HG02852 (cell line): ENCODE data around the gene GPC3.
"Not testable (repeated sequence)": the region's sequence is repeated elsewhere in the genome, so short reads cannot be mapped to it uniquely, and the experiment has no call there.

Source experiments
- ATAC-seq: cut with Tn5 transposase; IDR thresholded peaks from one replicate; pipeline ENCODE4 v1.9.1; 2021; ENCODE audit warnings: mild to moderate bottlenecking, moderate library complexity; ENCODE audit not compliant: unreplicated experiment

The GPC3 gene

DNA sequence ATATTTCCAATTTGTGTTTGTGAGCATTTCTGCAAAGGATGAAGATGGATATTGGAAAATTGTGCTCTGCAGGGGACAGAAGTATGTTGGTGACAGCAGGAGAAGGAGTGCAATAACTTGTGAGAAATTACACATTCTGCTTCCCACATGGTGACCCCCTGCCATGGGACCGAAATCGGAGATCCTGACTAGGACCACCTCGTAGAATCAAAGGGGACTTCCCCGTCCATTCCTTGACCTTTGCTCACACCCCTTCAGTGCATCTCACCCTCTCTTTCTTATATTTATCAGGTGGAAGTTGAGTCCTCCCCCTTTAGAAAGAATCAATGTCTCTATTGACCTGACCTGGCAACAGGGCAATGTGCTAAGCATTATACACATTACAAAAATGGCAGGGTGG is 451.2 kb downstream of the GPC3 start:
- ATAC-seq, result no peak

GRCh38 chrX:133533249-133533648 is 452.1 kb downstream of the GPC3 start:
- ATAC-seq, result no peak

- no peak for ATAC-seq
Observed at GRCh38 chrX:133530960-133531359, 454.4 kb downstream of the GPC3 start.

DNA sequence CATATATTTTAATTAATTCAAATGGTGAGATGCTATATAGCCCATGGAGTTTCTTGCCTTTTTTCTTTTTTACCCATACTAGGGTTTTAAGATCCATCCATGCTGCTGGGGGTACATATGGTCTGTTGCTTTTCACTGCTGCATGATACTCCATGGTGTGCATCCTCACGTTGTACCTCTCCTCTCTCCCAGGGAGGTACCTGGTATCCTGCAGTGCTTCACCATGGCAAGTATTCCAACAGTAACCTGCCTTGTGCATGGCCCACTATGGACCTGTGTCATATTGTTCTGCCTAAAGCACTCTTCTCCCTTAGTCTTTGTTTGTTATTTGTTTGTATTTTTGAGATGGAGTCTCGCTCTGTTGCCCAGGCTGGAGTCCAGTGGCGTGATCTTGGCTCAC is 455.8 kb downstream of the GPC3 start:
- ATAC-seq, result no peak

GRCh38 chrX:133527825-133528224 is 457.6 kb downstream of the GPC3 start:
- no peak for ATAC-seq

DNA sequence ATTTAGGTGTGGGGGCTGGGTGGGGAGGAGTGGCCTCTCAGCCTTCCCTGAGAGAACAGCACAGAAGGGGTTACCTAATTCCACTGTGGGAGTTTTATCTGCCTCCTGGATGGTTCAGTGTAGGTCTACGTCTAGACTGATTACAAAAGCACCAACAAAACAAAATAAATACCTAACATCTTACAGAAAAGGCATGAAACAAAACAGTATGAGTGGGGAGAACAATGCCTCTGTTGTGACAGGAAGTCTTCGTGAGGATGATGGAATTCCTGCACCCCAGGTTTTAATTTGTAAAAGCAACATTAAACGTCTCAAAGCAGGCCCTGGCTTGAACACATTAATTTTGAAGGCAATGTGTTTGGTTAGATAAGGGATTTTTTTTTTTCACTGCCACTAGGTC is 458.0 kb downstream of the GPC3 start:
- ATAC-seq, result no peak

- ATAC-seq, result not testable (repeated sequence)
Observed at GRCh38 chrX:133526773-133527172, 458.6 kb downstream of the GPC3 start.

DNA sequence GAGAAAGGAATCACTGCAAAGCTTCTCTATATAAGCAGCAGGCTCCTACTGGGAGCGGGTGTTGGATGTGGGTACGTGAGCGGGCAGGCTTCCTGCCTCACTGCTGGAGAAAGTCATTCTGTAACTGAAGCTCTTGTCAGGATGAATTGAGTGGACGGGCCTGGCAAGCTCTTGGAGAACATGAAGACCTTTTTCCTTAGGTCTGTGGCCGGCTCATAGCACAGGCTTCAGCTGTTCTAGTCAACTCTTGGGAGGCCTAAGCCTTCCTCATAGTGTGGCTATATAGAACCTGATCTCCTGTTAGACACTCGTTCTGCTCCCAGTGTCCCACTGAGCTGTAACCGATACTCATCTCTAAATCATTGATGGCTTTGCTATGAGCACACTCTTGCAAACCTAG is 461.9 kb downstream of the GPC3 start:
- no peak for ATAC-seq

GRCh38 chrX:133523081-133523487 is 462.3 kb downstream of the GPC3 start:
- no peak for ATAC-seq

DNA sequence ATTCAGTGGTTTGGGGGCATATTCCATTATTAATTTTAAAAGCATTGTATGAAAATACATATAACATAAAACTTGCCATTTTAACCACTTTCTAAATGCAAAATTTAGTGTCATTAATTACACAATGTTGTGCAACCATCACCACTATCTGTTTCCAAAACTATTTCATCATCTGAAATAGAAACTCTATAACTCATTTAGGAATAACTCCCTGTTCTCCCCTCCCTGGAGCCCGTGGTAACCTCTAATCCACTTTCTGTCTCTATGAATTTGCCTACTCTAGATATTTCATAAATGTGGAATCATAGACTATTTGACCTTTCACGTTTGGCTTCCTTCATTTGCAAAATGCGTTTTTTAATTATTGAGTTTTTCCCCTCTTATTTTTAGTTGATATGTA is 468.7 kb downstream of the GPC3 start:
- ATAC-seq, result no peak

DNA sequence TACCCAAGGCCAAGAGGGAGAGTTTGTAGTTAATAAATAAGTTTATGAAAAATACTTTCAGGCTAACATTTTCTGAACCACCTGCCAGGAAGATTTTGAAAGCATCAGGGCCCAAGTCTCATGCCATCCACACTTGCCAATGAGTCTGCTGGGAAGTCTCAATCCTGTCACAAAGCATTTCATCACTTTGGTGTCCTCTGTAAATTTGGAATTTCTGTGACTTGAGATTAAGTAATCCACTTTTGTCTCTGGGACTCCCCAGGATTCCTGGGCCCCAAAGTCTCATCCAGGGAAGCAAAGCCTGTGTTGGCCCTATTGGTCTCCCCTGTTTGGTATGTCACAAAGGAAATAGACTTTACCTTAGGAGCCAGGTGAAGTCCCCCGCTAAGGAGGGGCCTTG is 470.9 kb downstream of the GPC3 start:
- no peak for ATAC-seq

DNA sequence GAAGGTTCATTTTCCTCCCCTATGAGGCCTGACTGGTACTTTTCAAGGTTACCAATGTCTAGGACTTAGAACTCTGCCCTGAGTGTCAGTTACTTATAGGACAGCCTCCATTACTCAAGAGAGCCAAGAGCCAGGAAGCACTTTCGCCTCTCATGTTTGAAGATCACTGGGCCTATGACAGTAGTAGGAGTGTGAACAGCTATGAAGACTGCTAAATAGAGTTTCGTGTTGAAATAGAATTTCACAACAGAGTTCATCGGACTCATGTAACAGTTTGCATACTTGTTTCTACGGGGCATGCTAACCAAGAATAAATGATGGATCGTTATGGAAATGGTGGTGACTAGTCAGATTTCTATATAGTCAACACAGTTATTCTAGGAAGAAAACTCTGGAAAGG is 472.3 kb downstream of the GPC3 start:
- ATAC-seq, result no peak

GRCh38 chrX:133511041-133511440 is 474.4 kb downstream of the GPC3 start:
- ATAC-seq, result no peak

DNA sequence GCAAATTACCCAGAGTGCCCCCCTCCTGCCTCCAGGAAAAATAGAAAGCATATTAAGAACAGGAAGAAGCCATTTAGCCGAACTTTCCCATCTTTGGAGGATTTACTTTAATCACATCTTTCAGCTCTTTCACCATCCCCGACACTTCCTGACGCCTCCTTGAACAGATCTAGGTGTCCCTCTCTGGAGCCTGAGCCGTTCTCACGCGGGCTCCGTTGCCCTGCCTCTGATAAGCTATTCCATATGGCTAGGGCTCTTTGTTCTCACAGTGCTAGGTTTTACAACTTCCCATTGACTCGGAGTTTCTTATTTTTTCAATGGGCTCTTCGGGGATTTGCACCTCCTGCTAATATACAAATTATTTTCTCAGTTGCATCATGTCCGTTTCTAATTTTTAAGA is 488.0 kb downstream of the GPC3 start:
- ATAC-seq, result no peak

DNA sequence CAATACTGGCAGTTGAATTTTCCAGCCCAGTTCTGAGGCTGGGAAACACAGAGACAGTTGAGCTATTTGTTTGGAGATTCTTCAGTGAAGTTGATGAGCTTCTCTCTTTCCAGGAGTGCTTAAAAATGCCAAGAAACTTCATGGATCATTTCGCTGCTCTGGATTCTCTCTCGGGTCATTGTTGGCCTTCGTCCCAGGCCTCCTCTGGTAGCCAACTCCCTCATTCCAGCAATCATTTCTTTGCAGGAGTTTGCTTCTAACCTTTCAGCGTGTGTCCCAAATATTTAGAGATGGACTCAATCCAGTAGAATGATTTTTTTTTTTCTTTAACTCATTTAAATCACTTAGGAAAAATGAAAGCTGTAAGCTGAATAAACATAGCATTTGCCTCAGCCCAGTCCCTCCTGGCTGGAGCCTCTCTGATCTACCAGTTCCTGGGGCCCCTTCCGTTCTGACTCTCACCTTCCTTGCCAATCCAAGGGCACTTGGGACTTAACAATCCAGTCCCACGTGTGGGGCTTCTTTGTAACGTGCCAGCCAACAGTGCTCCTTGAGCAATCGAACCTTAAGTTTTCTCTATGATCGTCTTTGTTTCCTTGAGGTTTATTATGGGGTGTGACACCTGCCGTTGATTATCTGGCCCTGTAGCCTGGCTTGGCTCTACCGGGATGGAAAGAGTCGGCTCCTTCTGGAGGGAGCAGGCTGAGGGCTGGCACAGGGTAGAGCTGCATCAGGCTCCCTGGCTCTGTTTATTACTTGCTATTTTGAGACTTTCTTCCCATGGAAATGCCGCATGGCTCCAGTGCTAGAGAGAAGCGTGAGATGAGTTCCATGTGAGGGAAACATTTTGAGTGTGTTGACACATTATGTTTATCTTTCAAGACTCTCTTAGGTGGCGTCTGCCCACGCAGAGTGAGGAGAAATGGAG is 489.7 kb downstream of the GPC3 start:
- no peak for ATAC-seq

- ATAC-seq, result no peak
Observed at GRCh38 chrX:133493366-133493765, 492.0 kb downstream of the GPC3 start.

- no peak for ATAC-seq
Observed at GRCh38 chrX:133490955-133491354, 494.4 kb downstream of the GPC3 start.
